ENCODE data around the gene NSUN4.

Gene NSUN4

GRCh38 chr1:46408356-46409062, 67.9 kb downstream of the NSUN4 start:
- in situ Hi-C loops (cut with MboI; ENCODE audit: low sequenced_read_pairs, unreplicated experiment): no loop called here
- TF ChIP-seq CTCF (IDR thresholded peaks at IDR 0.05; ENCODE audit: borderline replicate concordance, control extremely low read depth, extremely low read depth, insufficient read depth, missing control alignments): no peak
- no peak for DNase-seq (ENCODE audit: low spot score)

GRCh38 chr1:46409063-46409372, 68.4 kb downstream of the NSUN4 start:
- TF ChIP-seq CTCF (IDR thresholded peaks at IDR 0.05; ENCODE audit: borderline replicate concordance, control extremely low read depth, extremely low read depth, insufficient read depth, missing control alignments): no peak
- DNase-seq (ENCODE audit: low spot score): no peak
- in situ Hi-C loops (cut with MboI; ENCODE audit: low sequenced_read_pairs, unreplicated experiment): no loop called here

- no peak for TF ChIP-seq CTCF (IDR thresholded peaks at IDR 0.05; ENCODE audit: borderline replicate concordance, control extremely low read depth, extremely low read depth, insufficient read depth, missing control alignments)
- DNase-seq (ENCODE audit: low spot score): no peak
- in situ Hi-C loops (cut with MboI; ENCODE audit: low sequenced_read_pairs, unreplicated experiment): no loop called here
Observed at GRCh38 chr1:46410156-46411009, 69.8 kb downstream of the NSUN4 start.

GRCh38 chr1:46411010-46411405, 70.4 kb downstream of the NSUN4 start:
- in situ Hi-C loops (cut with MboI; ENCODE audit: low sequenced_read_pairs, unreplicated experiment): no loop called here
- DNase-seq (ENCODE audit: low spot score): no peak
- no peak for TF ChIP-seq CTCF (IDR thresholded peaks at IDR 0.05; ENCODE audit: borderline replicate concordance, control extremely low read depth, extremely low read depth, insufficient read depth, missing control alignments)

Data from GM13976 (cell line).